Body of pancreas (tissue), 4 donors: ENCODE measurements around the gene CCZ1.
"Not testable (repeated sequence)": the region's sequence is repeated elsewhere in the genome, so short reads cannot be mapped to it uniquely, and the experiment has no call there.

ENCODE experiments used
- POLR2A ChIP-seq, 3 donors: fragments of 450-650 bp; IDR thresholded peaks; one replicate each; pipeline ENCODE4 v1.6.1; 2016; ENCODE audit warnings: antibody characterized with exemption in 3 of 3, mild to moderate bottlenecking in 2 of 3
- TF ChIP-seq, protein P1 (sequence below), 7 experiments: fragments of 450-650 bp in 4 of 7; fragments of 200-600 bp in 3 of 7; sonication (generic) in 3 of 7; IDR thresholded peaks; one replicate each; pipeline ENCODE4 v1.5.1; 2016 to 2019; ENCODE audit warnings: antibody characterized with exemption in 7 of 7

DNA sequence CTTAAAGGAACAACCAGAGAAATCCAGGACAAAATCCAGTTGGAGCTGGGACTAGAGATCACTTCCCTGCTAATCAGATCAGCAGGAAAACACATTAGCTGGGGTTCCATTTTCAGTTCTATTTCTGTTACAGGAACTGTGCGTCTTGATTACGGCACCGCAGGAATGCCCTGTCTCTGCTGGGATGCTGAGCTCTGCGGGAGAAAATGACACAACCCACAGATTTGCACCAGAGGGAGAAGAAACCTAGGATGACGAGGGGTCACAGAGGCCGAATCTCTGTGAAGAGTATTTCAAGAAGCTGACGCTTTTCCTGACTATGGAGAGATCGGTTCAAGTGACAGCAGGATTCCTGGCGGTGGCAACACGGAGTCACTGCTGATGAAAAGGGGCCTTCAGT lies 31.8 kb downstream of the CCZ1 start:
- TF ChIP-seq, protein P1, sequence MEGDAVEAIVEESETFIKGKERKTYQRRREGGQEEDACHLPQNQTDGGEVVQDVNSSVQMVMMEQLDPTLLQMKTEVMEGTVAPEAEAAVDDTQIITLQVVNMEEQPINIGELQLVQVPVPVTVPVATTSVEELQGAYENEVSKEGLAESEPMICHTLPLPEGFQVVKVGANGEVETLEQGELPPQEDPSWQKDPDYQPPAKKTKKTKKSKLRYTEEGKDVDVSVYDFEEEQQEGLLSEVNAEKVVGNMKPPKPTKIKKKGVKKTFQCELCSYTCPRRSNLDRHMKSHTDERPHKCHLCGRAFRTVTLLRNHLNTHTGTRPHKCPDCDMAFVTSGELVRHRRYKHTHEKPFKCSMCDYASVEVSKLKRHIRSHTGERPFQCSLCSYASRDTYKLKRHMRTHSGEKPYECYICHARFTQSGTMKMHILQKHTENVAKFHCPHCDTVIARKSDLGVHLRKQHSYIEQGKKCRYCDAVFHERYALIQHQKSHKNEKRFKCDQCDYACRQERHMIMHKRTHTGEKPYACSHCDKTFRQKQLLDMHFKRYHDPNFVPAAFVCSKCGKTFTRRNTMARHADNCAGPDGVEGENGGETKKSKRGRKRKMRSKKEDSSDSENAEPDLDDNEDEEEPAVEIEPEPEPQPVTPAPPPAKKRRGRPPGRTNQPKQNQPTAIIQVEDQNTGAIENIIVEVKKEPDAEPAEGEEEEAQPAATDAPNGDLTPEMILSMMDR (IDR thresholded peaks at IDR 0.05) = not testable (repeated sequence)
- not testable (repeated sequence) for TF ChIP-seq POLR2A (IDR thresholded peaks at IDR 0.05)
